ENCODE measurements around the gene COQ10A.
A peak's percentile ranks its signal among the peaks of the same experiment; 100 is the strongest.

Gene COQ10A

DNA sequence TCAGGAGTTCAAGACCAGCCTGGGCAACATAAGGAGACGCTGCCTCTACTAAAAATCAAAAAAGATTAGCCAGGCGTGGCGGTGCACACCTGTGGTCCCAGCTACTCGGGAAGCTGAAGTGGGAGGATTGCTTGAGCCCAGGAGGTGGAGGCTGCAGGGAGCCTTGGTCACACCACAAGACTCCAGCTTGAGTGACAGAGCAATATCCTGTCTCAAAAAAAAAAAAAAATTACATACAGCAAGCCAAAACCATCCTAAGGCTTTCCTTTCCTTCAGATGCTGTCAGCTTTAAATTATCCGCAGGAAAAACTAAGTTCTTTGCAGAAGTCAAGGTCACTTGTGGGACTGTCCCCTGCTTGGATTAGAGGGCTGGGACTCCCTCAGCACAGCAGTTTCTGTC, 32.1 kb downstream of the COQ10A start:
- H3K4me1 ChIP-seq (ENCODE audit: low read length) = peaks cover 52% of the 10 kb centered on the region
- H3K9me3 ChIP-seq (ENCODE audit: insufficient read depth, low read length) = no peaks in the 10 kb centered on the region
- peak overlapping the region; percentile 93 for H3K4me2 ChIP-seq (ENCODE audit: low read length)
- H4K20me1 ChIP-seq (ENCODE audit: insufficient read depth, low read length) = 0 out of 2 replicates have a peak, but pooled peaks cover 3% of the 10 kb centered on the region
- TF ChIP-seq EZH2phosphoT487 (IDR thresholded peaks at IDR 0.05; ENCODE audit: low read depth) (no peak), CTCF (IDR thresholded peaks at IDR 0.05; ENCODE audit: low read depth, low read length) (no peak)
- peak overlapping the region; percentile 71 for H3K27ac ChIP-seq (ENCODE audit: low read length)
- H2AFZ ChIP-seq (ENCODE audit: low read depth, low read length) = no peak overlapping the region
- peaks cover 11% of the 10 kb centered on the region for H3K36me3 ChIP-seq (replicated peaks; ENCODE audit: low read depth, low read length)
- no peaks in the 10 kb centered on the region for H3K27me3 ChIP-seq (ENCODE audit: low read depth, low read length)
- peak overlapping the region; percentile 79 for H3K9ac ChIP-seq (ENCODE audit: low read length)
- H3K79me2 ChIP-seq (ENCODE audit: low read length) = peaks cover 68% of the 10 kb centered on the region
- H3K4me3 ChIP-seq (ENCODE audit: low read length) = peak overlapping the region; percentile 85

- peak overlapping the region; percentile 79 for H3K9ac ChIP-seq (ENCODE audit: low read length)
- 0 out of 2 replicates have a peak, but pooled peaks cover 3% of the 10 kb centered on the region for H4K20me1 ChIP-seq (ENCODE audit: insufficient read depth, low read length)
- peaks cover 10% of the 10 kb centered on the region for H3K36me3 ChIP-seq (replicated peaks; ENCODE audit: low read depth, low read length)
- peak overlapping the region; percentile 93 for H3K4me2 ChIP-seq (ENCODE audit: low read length)
- H3K27ac ChIP-seq (ENCODE audit: low read length) = peak overlapping the region; percentile 71
- H3K79me2 ChIP-seq (ENCODE audit: low read length) = peaks cover 63% of the 10 kb centered on the region
- H3K27me3 ChIP-seq (ENCODE audit: low read depth, low read length) = no peaks in the 10 kb centered on the region
- H3K9me3 ChIP-seq (ENCODE audit: insufficient read depth, low read length) = no peaks in the 10 kb centered on the region
- H2AFZ ChIP-seq (ENCODE audit: low read depth, low read length) = no peak overlapping the region
- peak overlapping the region; percentile 85 for H3K4me3 ChIP-seq (ENCODE audit: low read length)
- H3K4me1 ChIP-seq (ENCODE audit: low read length) = peaks cover 52% of the 10 kb centered on the region
- TF ChIP-seq EZH2phosphoT487 (IDR thresholded peaks at IDR 0.05; ENCODE audit: low read depth) = no peak
- no peak for TF ChIP-seq CTCF (IDR thresholded peaks at IDR 0.05; ENCODE audit: low read depth, low read length)
These were observed 32.6 kb downstream of the COQ10A start for GRCh38 chr12:56299308-56299852.

DNA sequence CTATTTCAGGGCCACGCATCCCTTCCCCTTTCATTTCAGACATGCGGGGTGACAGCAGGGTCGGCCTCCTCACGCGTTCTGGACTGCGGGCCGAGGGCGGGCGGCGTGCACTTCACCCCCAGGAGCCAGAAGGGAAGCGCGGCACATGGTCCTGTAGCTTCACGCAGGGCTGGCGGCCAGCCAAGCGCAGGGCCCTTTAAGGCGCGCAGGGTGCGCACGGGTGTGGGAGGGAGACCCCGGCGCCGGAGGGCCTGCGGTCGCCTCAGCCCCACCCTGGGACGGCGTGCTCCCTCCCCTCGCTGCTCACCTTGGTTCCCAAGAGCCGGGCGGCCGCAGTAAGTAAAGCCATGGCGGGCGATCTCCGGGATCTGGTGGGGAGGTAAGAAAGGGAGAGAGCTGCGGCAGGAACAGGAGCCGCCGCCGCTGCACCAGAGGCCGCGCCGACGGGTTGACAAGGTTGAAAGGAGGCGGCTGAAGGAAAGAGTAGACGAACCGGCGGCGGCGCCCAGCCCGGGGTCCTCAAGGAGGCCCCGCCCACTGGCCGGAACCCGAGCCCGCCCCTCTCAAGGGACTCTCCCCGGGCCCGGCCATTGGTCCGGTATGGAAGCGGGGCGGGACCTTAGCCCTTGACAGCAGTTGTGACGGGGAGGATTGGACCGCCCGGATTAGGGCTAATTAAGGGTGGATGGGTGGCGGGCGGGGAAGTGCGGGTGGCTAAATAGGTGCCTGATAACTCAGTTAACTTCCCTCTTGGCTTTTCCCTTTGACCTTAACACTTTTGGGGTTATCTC, 33.3 kb downstream of the COQ10A start, which contains the start of gene CS:
Gene CS, minus strand, starts transcription at position 478 of the 791 bp plus-strand sequence. Its CDS starts 129 bp downstream, at position 349.
- peak within 1 kb of the TSS; percentile 90; the same call in 1 of the 2 replicates for H2AFZ ChIP-seq (ENCODE audit: low read depth, low read length)
- TF ChIP-seq CTCF (IDR thresholded peaks at IDR 0.05; ENCODE audit: low read depth, low read length) = no peak
- TF ChIP-seq EZH2phosphoT487 (IDR thresholded peaks at IDR 0.05; ENCODE audit: low read depth) = no peak
- H3K36me3 ChIP-seq (replicated peaks; ENCODE audit: low read depth, low read length) = peaks cover 10% of the 10 kb centered on the region
- no peaks in the 10 kb centered on the region for H3K27me3 ChIP-seq (ENCODE audit: low read depth, low read length)
- H4K20me1 ChIP-seq (ENCODE audit: insufficient read depth, low read length) = 0 out of 2 replicates have a peak, but pooled peaks cover 3% of the 10 kb centered on the region
- H3K9me3 ChIP-seq (ENCODE audit: insufficient read depth, low read length) = no peaks in the 10 kb centered on the region
- H3K9ac ChIP-seq (ENCODE audit: low read length) = peak within 1 kb of the TSS; percentile 87
- H3K27ac ChIP-seq (ENCODE audit: low read length) = peak within 1 kb of the TSS; percentile 76
- peak within 1 kb of the TSS; percentile 100 for H3K4me2 ChIP-seq (ENCODE audit: low read length)
- peak within 1 kb of the TSS; percentile 85 for H3K4me3 ChIP-seq (ENCODE audit: low read length)
- peaks cover 52% of the 10 kb centered on the region for H3K4me1 ChIP-seq (ENCODE audit: low read length)
- H3K79me2 ChIP-seq (ENCODE audit: low read length) = peaks cover 56% of the 10 kb centered on the region
